ENCODE measurements around the gene ZNF862.
"Not testable (repeated sequence)": the region's sequence is repeated elsewhere in the genome, so short reads cannot be mapped to it uniquely, and the experiment has no call there.

Gene ZNF862

DNA sequence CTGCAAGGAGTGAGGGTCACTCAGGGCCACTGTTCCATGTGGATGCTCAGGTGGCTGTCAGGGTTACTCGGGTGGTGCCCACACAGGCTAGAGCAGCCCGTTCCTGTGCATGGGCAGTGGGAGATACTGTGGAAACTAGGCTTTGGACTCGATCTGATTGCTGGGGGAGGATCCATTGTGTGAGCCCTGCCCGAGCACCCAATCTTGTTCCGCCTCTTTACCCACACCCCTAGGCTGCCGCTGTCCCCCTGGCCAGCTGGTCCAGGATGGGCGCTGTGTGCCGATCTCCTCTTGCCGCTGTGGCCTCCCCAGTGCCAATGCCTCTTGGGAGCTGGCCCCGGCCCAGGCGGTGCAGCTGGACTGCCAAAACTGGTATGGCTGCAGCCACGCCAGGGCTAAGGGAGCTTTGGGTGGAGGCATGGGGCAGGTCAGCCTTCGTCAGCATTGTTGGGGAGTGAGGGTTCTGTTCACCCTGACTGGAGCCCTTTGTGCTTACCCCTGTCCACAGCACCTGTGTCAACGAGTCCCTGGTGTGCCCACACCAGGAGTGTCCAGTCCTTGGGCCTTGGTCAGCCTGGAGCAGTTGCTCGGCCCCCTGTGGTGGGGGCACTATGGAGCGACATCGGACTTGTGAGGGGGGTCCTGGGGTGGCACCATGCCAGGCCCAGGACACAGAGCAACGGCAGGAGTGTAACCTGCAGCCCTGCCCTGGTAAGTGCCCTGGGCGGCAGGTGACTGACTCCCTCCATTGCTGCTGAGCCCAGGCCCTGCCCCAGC, 12.4 kb upstream of the ZNF862 start:
- DNase-seq: no peak

DNA sequence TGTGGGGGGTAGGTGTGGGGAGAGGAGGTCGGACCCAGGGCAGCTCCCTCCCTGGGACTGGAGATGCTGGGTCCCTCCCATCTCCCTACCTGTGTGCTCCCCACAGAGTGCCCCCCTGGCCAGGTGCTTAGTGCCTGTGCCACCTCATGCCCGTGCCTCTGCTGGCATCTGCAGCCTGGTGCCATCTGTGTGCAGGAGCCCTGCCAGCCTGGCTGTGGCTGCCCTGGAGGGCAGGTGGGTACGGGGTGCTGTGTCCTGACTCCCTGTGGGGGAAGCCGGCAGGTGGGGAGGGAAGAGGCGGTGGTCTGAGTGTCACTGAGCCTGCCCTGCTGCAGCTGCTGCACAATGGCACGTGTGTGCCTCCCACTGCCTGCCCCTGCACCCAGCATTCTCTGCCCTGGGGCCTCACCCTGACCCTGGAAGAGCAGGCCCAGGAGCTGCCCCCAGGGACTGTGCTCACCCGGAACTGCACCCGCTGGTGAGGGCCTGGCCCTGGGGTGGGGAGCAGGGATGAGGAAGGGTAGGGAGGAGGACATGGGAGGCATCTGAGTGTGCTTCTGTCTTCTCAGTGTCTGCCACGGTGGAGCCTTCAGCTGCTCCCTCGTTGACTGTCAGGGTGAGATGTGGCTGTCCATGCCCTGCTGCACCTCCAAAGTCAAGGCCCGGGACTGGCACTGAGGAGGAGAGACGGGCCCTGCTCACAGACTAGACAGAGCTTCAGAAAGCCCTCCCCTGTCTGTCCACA, 11.7 kb upstream of the ZNF862 start:
- DNase-seq: no peak

DNA sequence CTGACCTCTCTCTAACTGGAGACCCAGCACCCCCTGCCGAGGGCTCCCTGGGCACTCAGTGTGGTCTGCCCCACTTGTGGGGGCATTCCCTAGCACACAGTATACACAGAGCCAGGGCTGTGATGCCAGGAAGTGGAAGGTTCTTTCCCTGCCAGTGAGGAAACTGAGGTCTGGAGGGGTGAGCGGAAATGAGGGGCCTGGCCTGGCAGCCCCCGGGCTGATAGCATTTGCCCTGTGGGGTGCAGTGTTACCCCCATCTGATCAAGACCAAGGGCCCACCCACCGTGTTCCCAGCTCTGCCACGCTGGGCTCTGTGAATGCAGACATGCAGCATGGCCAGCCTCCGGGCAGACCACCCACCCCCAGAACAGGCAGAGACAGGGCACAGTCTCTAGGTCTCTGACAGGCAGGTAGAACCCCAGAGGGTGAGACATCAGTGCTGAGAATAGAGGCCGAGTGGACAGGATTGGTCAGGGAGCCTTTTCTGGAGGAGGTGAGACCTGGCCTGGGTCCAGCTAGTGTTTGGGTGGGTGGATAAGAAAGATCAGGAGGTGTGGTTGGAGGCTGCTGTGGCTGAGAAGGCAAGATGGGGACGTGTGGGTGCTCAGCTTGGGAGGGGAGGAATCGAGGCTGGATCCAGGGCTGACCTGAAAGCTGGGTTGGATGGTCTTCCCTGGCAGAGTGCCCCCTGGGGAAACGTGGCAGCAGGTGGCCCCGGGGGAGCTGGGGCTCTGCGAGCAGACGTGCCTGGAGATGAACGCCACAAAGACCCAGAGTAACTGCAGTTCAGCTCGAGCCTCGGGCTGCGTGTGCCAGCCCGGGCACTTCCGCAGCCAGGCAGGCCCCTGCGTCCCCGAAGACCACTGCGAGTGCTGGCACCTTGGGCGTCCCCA, 10.8 kb upstream of the ZNF862 start:
- no peak for DNase-seq

DNA sequence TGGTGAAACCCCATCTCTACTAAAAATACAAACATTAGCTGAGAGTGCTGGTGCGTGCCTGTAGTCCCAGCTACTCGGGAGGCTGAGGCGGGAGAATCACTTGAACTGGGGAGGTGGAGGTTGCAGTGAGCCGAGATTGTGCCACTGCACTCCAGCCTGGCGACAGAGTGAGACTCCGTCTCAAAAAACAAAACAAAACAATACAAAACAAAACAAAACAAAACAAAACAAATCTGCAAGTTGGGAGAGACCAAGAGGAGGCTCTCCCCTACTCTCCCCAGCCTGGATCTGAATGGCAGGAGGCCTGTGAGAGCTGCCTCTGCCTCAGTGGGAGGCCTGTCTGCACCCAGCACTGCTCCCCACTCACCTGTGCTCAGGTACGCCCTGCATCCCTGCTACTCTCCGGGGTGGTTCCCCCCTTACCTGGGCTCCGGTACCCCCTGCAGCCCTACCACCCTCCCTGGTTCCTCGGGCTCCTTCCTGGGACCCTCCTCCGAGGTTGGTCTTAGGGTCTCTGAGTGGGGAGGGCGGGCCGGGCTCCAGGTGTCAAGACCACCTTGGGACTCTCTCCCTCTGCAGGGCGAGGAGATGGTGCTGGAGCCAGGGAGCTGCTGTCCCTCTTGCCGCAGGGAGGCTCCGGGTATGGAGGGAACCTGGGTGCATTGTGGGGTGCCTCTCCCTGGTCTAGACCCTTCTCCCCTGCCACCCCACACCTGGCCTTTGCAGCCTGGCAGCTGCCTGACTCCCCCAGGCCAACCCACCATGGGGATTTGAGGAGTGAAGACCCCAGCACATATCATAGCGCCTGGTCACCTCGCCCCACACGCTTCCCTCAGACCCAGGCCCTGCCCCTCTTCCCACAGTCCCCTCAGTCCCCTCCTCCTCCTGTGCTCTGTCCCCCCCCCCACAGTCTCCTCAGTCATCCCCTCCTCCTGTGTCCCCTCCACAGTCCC, 9.5 kb upstream of the ZNF862 start:
- no peak for DNase-seq

DNA sequence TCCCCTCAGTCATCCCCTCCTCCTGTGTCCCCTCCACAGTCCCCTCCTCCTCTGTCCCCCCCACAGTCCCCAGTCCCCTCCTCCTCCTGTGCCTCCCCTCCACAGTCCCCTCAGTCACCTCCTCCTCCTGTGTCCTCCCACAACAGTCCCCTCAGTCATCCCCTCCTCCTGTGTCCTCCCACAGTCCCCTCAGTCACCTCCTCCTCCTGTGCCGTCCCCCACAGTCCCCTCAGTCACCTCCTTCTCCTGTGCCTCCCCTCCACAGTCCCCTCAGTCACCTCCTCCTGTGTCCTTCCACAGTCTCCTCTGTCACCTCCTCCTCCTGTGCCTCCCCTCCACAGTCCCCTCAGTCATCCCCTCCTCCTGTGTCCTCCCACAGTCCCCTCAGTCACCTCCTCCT, 7.6 kb upstream of the ZNF862 start:
- DNase-seq: not testable (repeated sequence)

DNA sequence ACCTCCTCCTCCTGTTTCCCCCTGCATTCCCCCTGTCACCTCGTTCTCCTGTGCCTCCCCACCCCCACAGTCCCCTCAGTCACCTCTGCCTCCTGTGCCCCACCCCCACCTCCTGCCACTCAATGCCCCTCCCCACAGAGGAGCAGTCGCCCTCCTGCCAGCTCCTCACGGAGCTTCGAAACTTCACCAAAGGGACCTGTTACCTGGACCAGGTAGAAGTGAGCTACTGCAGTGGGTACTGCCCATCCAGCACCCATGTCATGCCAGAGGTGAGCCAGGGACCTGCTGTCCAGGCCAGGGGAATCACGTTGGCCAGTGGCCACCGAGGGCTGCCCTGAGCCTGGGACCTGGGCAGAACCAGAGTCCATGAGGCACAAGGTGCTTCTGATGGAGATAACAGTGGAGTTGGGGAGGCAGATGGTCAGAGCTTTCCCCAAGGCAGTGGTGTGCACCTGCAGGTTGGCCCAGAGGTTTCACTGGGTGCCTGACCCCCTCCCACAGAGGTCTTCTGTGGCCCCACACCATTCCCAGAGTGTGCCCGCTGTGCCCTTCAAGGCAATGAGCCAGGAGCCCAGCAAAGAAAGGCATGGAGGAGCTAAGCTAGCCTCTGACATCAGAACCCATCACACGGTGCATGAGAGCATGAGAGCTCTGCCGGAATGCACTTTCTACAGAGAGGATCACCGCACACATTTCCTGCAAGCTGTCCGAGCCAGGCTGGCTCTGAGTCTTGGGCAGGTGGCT, 7.0 kb upstream of the ZNF862 start:
- no peak for DNase-seq

DNA sequence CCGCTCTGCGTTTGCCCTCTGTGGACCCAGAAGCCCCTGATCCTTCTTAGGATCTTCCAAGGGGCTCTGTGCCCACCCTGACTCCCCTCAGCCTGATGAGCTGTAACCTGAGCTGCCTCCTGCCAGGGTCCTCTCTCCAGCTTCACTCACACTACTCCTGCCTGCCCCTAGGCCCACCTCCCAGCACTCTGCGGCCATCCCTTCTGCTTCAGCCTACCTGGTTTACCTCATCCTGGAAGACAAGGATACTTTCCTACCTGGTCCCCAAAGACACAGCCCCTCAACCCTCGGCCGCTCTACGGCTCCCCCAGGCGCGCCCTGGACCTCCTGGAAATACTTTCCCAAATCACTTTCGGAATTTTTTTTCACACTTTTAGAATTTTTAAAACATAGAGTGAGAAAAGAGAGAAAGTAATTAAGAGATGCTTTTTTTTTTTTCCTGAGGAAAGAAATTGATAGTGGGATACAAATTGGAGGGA, 6.4 kb upstream of the ZNF862 start:
- no peak for DNase-seq

DNA sequence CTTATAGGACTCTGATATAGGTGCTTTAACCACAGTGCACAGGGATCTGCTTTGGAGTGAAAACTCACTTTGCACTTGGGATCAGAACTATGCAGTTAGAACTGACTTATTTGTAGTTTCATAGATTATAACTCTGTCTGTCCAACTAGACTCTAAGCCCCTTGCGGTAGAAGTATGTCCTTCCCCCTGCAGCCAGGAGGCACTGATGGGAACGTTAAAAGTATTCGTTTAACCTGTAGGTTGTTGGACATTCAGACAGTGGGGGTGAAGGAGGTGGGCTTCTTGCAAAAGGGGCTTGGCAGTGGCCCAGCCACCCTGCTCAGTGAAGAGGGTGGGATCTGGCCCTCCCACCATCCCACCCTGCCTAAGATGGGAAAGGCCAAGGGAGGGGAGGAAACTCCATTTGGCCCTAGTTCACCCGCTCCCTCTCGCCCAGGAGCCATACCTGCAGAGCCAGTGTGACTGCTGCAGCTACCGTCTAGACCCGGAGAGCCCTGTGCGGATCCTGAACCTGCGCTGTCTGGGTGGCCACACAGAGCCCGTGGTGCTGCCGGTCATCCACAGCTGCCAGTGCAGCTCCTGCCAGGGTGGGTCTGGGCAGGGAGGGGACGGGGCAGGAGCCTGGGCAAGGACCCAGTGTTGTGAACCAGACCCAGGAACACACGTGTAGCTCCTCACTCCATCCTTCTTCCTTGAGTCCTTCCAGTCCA, 5.7 kb upstream of the ZNF862 start:
- no peak for DNase-seq

DNA sequence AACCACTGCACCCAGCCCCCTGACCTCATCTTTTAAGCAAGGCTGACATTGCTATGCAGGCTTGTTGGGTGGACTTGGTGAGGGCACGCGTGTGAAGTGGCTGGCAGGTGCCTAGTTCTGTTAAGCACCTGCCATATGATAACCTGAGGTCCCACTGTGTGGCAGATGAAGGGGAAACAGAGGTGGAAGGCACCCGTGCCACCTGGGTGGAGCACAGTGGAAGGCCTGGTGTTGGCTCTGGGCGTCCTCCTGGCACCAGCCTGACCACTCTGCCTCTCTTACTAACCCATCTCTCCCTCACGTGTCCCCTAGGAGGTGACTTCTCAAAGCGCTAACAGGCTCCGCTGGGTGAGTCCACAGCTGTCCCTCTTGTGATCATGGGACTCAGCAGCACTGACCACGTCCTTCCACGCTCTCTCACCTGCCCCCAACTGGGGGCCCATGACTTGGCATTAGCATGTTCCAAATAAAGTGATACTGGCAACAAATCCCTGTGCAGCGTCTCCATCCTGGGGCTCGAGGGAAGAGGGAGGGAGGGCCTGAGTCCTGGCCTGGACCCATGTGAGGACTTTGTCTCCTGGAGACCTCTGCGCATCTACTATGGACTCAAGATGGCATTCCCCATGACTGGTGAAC, 4.6 kb upstream of the ZNF862 start:
- no peak for DNase-seq

DNA sequence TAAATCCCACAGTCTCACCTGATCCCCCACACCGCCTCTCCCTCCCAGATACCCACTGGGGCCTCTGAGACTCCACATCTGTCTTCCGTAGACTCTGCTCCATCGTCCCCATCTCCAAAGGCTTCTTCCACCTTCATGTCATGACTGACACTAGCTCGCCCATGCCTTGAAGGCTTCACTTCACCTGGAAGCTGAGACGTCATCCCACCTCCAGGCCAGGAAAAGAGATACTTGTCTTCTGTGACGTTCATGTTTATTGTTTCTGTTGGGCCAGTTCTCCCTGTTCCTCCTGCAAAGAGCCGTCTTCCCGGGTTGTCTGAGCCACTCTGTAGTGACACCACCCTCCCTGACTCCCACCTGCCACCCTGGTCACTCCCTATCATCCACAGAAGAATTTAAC, 3.6 kb upstream of the ZNF862 start:
- DNase-seq: no peak

DNA sequence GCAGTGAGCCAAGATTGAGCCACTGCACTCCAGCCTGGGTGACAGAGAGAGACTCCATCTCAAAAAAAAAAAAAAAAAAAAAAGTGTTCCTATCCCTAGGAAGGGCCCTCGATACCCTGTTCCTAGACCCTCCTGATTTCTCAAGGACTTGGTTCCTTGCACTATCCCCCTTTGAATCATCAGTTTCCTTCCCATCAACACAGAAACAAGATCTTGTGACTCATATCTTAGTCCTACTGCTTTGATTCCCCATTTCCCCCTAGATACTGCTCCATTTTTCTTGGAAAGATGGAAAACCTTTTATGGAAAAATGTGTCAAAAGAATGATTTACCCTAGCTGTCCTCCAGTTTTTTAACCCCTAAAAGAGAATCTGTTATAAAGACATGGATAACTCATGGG, 1.7 kb upstream of the ZNF862 start:
- no peak for DNase-seq

DNA sequence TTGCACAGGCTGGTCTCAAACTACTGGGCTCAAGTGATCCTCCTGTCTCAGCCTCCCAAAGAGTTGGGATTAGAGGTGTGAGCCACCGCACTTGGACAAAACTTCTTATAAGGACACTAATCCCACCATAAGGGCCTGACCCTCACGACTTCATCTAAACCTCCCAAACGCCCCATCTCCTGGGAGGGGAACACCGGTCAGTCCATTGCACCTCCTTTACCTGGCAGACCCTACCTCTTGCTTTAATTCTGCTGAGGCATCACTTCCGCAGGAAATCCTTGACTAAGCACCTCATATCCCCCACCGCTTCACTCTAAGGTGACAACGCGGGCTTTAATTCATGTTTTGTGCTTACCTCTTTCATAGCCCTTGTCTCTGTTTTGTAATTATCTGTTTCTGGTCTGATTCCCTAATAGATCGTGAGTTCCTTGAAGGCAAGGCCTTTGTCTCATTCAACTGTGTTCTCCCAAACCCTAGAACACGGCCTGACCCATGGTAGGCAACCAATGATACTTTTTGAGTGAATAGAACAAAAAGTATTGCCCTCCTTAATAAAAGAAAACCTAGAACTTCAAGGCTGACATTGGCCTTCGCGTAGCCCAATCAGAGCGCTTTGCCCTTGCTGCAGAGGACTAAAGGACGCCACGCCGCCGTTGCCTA, 481 bp upstream of the ZNF862 start:
- no peak for DNase-seq

DNA sequence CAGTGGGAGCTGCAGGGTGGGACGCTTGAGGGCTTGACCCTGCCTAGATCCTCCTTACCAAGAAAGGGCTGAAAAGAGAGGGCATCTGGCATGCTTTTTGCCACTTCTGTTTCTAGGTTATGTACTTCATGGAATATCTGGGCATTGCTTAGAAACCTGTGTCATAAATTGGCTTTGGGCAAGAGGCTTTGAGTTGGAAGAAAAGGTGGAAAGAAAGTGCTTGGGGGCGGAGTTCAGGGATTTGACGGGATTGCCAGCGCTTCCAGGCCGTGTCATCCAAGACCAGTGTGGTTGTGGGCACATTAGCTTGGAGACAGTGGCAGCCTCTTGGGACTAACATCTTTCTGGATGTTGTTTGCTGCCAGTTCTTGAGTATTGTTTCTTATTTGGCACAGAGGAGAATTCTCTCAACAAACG, 825 bp downstream of the ZNF862 start:
- no peak for DNase-seq

DNA sequence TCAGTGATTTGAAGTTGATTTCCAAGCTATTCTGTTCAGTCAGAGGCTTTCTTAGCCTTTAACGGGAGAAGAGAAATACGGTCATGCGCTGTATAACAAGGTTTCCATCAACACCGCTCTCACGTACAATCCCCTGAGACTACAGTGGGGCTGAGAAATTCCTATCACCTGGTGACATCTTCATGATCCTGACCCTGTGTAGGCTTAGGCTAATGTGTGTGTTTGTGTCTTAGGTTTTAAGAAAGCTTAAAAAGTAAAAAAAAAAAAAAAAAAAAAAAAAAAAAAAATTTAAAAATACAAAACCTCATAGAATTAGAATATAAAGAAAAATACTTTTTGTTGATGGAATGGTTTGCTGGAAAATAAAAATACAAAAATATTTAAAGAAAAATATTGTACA, 1.8 kb downstream of the ZNF862 start:
- no peak for DNase-seq

DNA sequence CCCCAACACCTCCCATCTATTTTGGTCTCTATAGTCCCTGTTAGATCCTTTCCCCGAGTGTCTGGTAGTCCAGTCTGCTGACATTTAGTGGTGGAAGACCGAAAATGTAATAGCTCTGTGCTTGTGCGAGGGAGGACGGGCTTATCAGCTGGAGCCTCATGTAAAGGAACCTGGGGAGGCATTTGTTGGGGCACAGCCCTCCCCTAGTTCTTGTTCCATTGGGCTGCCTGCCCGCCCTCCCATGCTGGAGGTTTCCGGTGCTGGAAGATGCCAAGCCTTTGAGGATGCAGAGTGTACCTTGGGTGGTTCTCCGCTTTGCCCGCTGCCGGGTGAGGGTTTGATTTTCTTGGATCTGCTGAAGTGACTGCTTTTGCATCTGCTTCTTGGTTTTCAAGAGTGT, 5.4 kb downstream of the ZNF862 start:
- DNase-seq: no peak

DNA sequence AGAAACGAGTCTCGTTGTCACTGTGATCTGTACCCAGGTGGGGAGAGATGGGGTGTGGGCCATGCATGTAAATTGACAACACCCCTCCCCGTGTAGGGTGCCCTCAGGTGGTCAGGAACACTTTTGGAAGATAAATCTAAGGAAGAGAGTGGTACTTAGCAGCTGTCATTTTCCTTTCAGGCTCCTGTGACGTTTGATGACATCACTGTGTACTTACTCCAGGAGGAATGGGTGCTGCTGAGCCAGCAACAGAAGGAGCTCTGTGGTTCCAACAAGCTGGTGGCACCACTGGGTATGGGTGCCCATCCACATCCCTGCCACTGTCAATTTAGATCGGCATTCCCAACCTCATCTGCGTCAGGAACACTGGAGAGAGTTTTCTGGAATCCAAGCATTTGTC, 6.3 kb downstream of the ZNF862 start:
- DNase-seq: no peak

DNA sequence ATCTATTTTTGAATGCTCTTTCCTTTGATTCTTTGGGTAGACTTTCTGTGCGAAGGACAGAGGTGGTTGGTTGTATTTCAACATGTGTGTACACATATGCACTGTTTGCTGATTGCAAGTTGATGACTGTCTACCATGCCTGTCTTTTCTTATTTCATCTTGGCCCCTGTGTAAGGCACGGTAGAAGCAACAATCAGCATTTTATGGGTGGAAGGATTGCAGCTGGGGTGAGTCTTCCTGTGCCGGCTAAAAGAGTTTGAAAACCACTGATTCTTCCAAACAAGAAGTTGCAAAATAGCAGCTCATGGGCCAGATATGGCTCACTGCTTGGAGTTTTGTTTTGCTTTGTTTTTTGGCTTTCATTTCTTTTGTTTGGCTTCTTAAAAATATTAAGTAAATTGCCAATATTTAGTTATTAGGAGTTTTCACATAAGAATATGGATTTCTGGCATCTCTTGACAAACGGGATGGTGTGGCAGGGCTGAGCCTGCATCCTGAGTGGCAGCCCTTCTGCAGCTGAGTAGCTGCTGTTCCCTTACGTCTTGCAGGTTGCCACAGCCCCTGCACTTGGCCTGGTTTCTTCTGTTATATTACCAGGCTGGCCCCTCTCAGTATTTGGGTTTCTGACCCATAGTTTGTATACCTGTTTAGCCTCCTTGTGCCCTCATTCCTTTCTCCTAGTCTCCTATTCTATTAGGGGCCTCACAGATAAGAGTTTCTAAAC, 7.2 kb downstream of the ZNF862 start:
- DNase-seq: no peak

DNA sequence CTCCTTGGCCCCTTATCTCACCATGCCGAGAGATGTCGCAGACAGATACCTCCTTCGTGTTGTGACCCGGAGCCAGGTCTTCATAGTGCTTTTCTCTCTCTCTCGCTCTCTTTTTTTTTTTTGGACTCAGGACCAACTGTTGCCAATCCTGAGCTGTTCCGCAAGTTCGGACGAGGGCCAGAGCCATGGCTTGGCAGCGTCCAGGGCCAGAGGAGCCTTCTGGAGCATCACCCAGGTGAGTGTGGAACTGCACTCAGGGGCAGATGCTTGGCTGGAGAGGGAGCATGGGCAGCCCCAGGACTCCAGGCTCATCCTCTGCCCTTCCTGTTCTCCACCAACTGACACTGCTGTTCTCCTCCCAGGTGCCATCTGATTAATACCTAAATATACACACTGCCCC, 7.8 kb downstream of the ZNF862 start:
- DNase-seq: no peak

Measured in inflammatory macrophage treated with lipopolysaccharide for 1 hour (primary cell).